GM12801 (cell line): Measurements from ENCODE around the gene SLC24A4.

Experiments used
- CTCF ChIP-seq: IDR thresholded peaks from one replicate; pipeline ENCODE4 v1.5.1; 2011; ENCODE audit warnings: control low read depth; ENCODE audit not compliant: insufficient read length; ENCODE audit errors: extremely low read depth

The SLC24A4 gene

DNA sequence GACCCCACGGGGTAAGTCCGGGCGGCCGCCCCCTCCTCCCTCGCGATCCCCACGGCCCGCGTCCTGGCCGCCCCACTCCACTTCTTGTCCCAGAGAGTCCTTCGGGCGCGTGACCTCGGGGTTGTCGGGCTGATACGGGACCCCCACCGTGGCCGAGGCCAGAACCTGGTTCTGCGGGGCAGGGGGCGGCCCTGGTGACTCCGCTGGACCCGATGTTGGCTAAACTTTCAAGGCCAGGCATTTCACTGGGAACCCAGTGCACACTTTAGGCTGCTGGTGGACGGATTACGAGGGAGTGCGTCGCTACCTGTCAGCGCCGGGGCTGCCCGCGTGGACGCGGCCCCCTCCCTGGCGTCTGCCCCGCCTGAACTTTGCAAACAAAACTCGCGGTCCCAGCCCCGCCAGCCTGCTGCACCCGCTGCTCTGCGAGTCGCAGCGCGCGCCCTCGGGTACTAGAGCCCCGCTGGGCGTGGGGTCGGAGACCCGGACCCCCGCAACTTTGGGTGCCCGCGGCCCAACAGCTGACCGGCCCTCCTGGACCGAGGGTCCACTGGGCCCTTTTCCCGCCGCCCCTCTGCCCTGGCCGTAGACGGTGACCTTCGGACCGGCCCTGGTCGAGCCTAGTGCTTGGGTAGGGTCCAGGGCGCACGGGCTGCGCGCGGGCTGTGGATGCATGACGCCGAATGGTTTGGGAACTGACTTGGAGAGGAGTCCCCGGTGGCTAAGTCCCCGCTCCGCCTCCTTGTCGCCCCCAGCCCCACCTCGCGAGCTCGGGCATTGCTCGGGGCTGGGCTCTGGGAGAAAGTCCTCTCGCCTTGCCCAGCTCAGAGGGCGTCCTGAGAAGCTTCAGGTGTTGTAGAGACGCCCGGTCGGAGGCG lies 191.2 kb downstream of the SLC24A4 start:
- no peak for TF ChIP-seq CTCF

- TF ChIP-seq CTCF = no peak
These were observed 192.0 kb downstream of the SLC24A4 start for GRCh38 chr14:92514844-92515514.

GRCh38 chr14:92515546-92516343 lies 192.8 kb downstream of the SLC24A4 start:
- no peak for TF ChIP-seq CTCF

DNA sequence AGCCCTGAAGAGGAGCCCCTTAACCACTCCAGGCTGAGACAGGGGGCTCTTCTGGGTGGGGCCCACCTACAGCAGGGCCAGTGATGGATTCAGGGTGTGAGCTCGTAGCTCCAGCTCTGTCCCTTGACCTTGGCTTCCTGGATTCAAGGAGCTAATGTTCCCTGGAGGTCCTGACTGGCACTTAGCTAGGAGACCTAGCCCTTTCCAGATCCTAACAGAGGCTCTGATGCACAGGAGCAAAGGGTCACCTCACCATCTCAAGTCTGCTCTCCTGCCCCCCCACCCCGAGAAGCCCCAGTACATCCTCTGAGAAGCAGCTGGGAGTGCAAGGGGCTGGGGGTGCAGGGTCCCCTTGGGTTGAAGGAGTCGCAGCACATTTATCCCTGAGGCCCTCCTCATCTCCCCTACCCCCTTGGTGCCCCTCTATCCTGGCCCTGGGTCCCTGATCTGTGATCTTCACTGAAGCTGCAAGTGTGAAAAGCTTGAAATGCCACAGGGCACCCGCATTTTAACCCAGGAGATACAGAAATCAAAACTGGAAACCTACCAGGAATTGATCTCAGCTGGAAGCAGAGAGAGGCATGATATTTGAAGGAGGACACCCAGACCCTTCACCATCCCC lies 193.5 kb downstream of the SLC24A4 start:
- TF ChIP-seq CTCF = no peak

- no peak for TF ChIP-seq CTCF
These were observed 194.1 kb downstream of the SLC24A4 start for GRCh38 chr14:92516966-92517506.

DNA sequence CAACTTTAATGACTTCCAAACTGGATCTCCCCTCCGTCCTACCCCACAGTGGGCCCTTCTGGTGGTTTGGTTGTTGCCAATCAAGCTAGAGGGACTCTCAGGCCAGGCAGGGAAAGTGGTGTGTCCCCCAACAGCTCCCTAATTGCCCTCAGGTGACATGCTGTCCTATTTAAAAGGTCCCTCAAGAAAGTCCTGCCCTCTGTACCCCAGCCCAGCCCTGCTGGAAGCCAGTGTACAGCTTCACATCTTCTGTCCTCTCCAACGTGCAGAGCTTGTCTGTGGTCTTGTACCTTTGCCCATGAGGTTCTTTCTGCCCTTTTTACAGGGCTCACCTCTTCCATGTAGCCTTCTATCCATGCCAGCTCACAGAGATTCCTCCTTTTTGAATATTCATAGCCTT lies 194.8 kb downstream of the SLC24A4 start:
- TF ChIP-seq CTCF = no peak
